ENCODE data around the gene GSTA4. TPM values are rescaled to one million over a fixed set of nuclear protein-coding genes. Genes with fewer than 3 reads are reported as not detected.

Gene GSTA4
- total RNA-seq, 1 experiment from 2014 or later, result 29.5 TPM

- no peak for DNase-seq
- Mint-ChIP-seq H3K27ac (ENCODE audit: unreplicated experiment) (no peak overlapping the region), H3K9me3 (ENCODE audit: unreplicated experiment) (no peaks in the 10 kb centered on the region), H3K27me3 (ENCODE audit: insufficient read depth, unreplicated experiment) (no peaks in the 10 kb centered on the region), H3K4me1 (ENCODE audit: low read depth, unreplicated experiment) (no peaks in the 10 kb centered on the region), H3K4me3 (ENCODE audit: unreplicated experiment) (no peak overlapping the region), H3K36me3 (ENCODE audit: insufficient read depth, unreplicated experiment) (peaks cover 28% of the 10 kb centered on the region)
- no peaks in the 10 kb centered on the region; the same call in 1 of the 2 replicates for H3K36me3 ChIP-seq (ENCODE audit: control insufficient read depth, insufficient read depth, low read length)
- CTCF ChIA-PET, result no interaction called here
- no peak overlapping the region for H3K4me3 ChIP-seq (ENCODE audit: low read depth, low read length)
- no peaks in the 10 kb centered on the region for H3K9me3 ChIP-seq
- BruUV-seq (replicated peaks), result no TSS peak
- no peaks in the 10 kb centered on the region for H3K27me3 ChIP-seq (replicated peaks; ENCODE audit: control insufficient read depth, insufficient read depth, low read length)
- POLR2A ChIA-PET, result no interaction called here
- no peaks in the 10 kb centered on the region for H3K4me1 ChIP-seq
- intact Hi-C loops (cut with micrococcal nuclease; ENCODE audit: unreplicated experiment), result no loop called here
- TF ChIP-seq CTCF (IDR thresholded peaks at IDR 0.05; ENCODE audit: insufficient read depth in 1 of 2, low read depth in 1 of 2, low read length in 1 of 2, severe bottlenecking in 1 of 2, unreplicated experiment in 1 of 2), result no peak
These were observed 32.1 kb upstream of the GSTA4 start for GRCh38 chr6:53027131-53027718.

DNA sequence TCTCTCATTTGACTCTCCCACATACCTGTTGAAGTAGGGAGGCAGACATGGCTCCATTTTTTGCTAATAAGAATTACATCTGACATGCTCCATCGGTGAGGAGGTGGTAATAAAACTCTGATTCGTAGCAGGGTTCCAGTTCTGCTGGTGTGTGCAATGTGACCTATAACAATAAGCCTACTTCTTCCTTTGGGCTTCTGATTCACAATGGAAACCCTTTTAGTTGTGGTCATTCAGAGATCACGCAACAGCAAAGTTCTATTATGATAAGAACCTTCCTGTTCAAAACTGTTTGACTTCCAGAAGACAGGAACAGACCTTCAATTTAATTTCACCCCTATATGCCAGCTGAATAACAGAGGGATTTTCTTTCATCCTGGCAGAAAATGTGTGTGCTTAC lies 31.4 kb upstream of the GSTA4 start:
- no peak overlapping the region for H3K4me3 ChIP-seq (ENCODE audit: low read depth, low read length)
- no peak for TF ChIP-seq CTCF (IDR thresholded peaks at IDR 0.05; ENCODE audit: insufficient read depth in 1 of 2, low read depth in 1 of 2, low read length in 1 of 2, severe bottlenecking in 1 of 2, unreplicated experiment in 1 of 2)
- Mint-ChIP-seq H3K27me3 (ENCODE audit: insufficient read depth, unreplicated experiment) (no peaks in the 10 kb centered on the region), H3K9me3 (ENCODE audit: unreplicated experiment) (no peaks in the 10 kb centered on the region), H3K4me1 (ENCODE audit: low read depth, unreplicated experiment) (peaks cover under 1% of the 10 kb centered on the region), H3K36me3 (ENCODE audit: insufficient read depth, unreplicated experiment) (peaks cover 21% of the 10 kb centered on the region), H3K27ac (ENCODE audit: unreplicated experiment) (no peak overlapping the region), H3K4me3 (ENCODE audit: unreplicated experiment) (no peak overlapping the region)
- H3K36me3 ChIP-seq (ENCODE audit: control insufficient read depth, insufficient read depth, low read length), result no peaks in the 10 kb centered on the region; the same call in 1 of the 2 replicates
- ChIA-PET CTCF (no interaction called here), POLR2A (no interaction called here)
- no peaks in the 10 kb centered on the region for H3K27me3 ChIP-seq (replicated peaks; ENCODE audit: control insufficient read depth, insufficient read depth, low read length)
- intact Hi-C loops (cut with micrococcal nuclease; ENCODE audit: unreplicated experiment), result no loop called here
- no peaks in the 10 kb centered on the region for H3K4me1 ChIP-seq
- DNase-seq, result no peak
- no peaks in the 10 kb centered on the region for H3K9me3 ChIP-seq
- BruUV-seq (replicated peaks), result no TSS peak

DNA sequence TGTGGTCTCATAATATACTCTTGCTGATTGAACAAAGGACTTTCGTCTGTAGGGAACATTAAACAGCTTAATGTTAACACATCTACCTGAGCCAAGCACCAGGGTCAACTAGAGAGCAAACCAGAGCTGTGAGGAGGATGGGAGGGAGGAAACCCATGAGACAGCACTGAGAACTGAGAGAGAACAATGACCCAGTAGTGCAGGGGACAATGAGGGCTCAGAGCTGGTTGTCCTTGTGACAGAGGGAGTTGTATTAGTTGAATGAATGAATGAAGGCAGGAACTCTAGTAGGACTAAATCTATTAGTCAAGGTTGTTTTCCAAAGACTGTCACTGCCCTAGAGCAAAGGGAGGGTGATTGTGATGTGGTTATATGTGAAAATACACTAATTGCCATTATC lies 28.2 kb upstream of the GSTA4 start:
- no TSS peak for BruUV-seq (replicated peaks)
- no peak for DNase-seq
- no peak overlapping the region for H3K27ac Mint-ChIP-seq (ENCODE audit: unreplicated experiment)
- no peaks in the 10 kb centered on the region for H3K27me3 Mint-ChIP-seq (ENCODE audit: insufficient read depth, unreplicated experiment)
- Histone ChIP-seq H3K4me3 (ENCODE audit: low read depth, low read length) (no peak overlapping the region), H3K4me1 (no peaks in the 10 kb centered on the region), H3K36me3 (ENCODE audit: control insufficient read depth, insufficient read depth, low read length) (no peaks in the 10 kb centered on the region; the same call in 1 of the 2 replicates), H3K9me3 (no peaks in the 10 kb centered on the region), H3K27me3 (replicated peaks; ENCODE audit: control insufficient read depth, insufficient read depth, low read length) (no peaks in the 10 kb centered on the region)
- TF ChIP-seq CTCF (IDR thresholded peaks at IDR 0.05; ENCODE audit: insufficient read depth in 1 of 2, low read depth in 1 of 2, low read length in 1 of 2, severe bottlenecking in 1 of 2, unreplicated experiment in 1 of 2), result no peak
- intact Hi-C loops (cut with micrococcal nuclease; ENCODE audit: unreplicated experiment), result no loop called here
- H3K4me3 Mint-ChIP-seq (ENCODE audit: unreplicated experiment), result no peak overlapping the region
- peaks cover 6% of the 10 kb centered on the region for H3K4me1 Mint-ChIP-seq (ENCODE audit: low read depth, unreplicated experiment)
- ChIA-PET POLR2A (no interaction called here), CTCF (no interaction called here)
- no peaks in the 10 kb centered on the region for H3K9me3 Mint-ChIP-seq (ENCODE audit: unreplicated experiment)
- peaks cover 6% of the 10 kb centered on the region for H3K36me3 Mint-ChIP-seq (ENCODE audit: insufficient read depth, unreplicated experiment)

Measured in Caco-2 (cell line).